SH-SY5Y (cell line): ENCODE results near the gene GSTK1.

Source experiments
- GATA2 ChIP-seq: IDR thresholded peaks from 2 replicates; pipeline ENCODE4 v1.6.1; 2011; ENCODE audit warnings: mild to moderate bottlenecking, low read depth, low read length
- GATA3 ChIP-seq: IDR thresholded peaks from 2 replicates; pipeline ENCODE4 v1.6.1; 2011; ENCODE audit warnings: low read depth, mild to moderate bottlenecking, low read length, moderate library complexity

GSTK1 gene

DNA sequence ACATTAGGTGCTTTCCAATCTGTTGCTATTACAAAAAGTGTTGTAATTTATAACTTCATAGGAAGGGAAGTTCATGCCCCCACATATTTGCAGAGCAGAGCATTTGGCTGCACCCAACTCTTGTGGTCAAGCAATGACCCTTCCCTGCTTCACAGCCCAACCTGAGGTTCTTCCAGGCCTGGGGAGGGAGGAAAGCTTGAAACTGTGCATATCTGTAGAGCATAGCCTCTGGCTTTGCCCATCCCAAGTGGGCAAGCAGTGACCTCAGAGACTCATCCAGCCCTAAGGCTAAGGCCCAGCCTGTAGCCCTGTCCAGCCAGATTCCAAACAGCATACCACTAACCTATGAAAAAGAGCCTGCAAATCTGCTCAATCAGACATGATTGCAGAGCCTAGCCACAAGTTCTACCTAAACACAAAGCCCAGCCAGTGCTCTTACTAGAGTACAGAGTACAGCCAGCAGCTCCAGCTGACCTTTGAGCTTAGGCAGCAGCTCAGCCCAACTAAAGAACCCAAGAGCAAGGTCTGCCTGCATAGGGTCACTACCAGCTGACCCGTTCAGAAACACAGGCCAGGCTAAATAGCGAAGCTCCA is 14.4 kb upstream of the GSTK1 start:
- TF ChIP-seq GATA2 (no peak), GATA3 (no peak)

- TF ChIP-seq GATA3 (no peak), GATA2 (no peak)
Observed at GRCh38 chr7:143250199-143250598, 13.0 kb upstream of the GSTK1 start.

GRCh38 chr7:143250822-143251221 is 12.4 kb upstream of the GSTK1 start:
- TF ChIP-seq GATA3: no peak
- TF ChIP-seq GATA2: no peak

GRCh38 chr7:143252006-143252405 is 11.2 kb upstream of the GSTK1 start:
- TF ChIP-seq GATA2: no peak
- TF ChIP-seq GATA3: no peak

DNA sequence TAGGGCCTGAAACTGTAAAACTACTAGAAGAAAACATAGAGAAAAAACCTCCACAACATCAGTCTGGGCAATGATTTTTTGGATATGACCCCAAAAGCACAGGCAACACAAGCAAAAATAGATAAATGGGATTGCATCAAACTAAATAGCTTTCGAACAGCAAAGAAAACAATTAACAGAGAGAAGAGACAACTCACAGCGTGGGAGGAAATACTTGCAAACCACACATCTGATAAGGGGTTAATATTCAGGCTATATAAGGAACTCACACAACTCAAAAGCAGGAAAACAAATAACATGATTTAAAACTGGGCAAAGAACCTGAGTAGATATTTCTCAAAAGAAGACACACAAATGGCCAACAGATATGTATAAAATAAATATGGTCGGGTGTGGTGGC is 7.7 kb upstream of the GSTK1 start:
- no peak for TF ChIP-seq GATA3

GRCh38 chr7:143256325-143256724 is 6.9 kb upstream of the GSTK1 start:
- no peak for TF ChIP-seq GATA3
- no peak for TF ChIP-seq GATA2

DNA sequence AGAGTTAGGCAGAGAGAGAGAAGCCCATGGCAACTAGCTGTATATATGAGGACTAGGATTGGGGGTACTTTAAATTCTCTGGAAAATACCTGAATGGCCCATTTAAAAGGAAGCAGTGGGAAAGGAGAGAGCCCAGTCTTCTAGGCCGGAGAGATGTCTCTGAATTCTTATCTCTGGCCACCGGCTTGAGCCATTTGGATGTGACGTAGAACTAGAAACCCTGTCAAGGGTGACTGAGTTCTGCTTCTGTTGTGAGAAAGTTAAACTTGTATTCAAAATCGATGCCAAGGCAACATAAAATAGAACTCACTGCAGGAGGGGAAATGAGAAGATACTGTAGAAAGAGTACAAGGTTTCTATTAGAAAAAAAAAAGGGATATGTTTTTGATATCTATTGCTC is 6.3 kb upstream of the GSTK1 start:
- no peak for TF ChIP-seq GATA3
- TF ChIP-seq GATA2: no peak

- TF ChIP-seq GATA3 (no peak), GATA2 (no peak)
Observed at GRCh38 chr7:143257501-143257900, 5.7 kb upstream of the GSTK1 start.

- TF ChIP-seq GATA3 (no peak), GATA2 (no peak)
Observed at GRCh38 chr7:143258831-143259230, 4.4 kb upstream of the GSTK1 start.

DNA sequence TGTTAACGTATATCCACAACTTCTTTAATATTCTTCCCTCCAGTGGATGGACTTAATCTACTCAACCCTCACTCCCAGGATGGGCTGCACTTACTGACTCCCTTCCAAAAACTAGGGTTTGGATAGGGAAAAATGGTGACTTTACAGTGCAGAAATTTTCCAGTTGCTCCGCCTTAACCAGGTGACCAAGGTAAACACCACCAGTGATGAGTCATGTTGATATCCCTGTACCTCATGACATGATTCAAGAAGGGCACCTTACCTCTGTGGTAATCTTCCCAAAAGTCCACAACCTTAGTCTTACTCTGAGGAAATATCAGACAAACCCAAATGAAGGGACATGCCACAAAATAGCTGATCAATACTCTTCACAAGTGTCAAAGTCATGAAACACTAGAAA is 3.5 kb upstream of the GSTK1 start:
- no peak for TF ChIP-seq GATA2
- TF ChIP-seq GATA3: no peak

- TF ChIP-seq GATA2 (no peak), GATA3 (no peak)
Observed at GRCh38 chr7:143261901-143262300, 1.3 kb upstream of the GSTK1 start.

GRCh38 chr7:143265017-143265693 is 1.9 kb downstream of the GSTK1 start:
- TF ChIP-seq GATA3 (no peak), GATA2 (no peak)

- TF ChIP-seq GATA3: no peak
- TF ChIP-seq GATA2: no peak
Observed at GRCh38 chr7:143269251-143269650, 6.0 kb downstream of the GSTK1 start.

DNA sequence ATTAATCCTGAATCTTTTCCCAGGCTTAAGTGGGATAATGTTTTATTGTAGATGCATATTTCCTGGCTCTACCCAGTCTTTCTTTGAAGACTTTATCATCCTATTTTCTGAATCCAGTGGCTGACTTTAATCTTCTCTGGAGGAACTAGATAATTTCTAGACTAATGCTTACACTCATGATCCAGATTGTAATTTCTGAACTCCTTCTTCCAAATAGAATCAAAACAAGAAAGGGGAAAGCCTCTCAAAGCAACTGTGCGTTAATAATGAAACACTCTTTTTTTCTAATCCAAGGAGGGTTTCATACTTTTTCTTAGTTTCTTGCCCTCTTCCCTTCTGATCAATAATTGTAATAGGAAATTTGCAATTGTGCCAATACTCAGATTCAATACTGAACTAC is 8.0 kb downstream of the GSTK1 start:
- TF ChIP-seq GATA3 (no peak), GATA2 (no peak)

DNA sequence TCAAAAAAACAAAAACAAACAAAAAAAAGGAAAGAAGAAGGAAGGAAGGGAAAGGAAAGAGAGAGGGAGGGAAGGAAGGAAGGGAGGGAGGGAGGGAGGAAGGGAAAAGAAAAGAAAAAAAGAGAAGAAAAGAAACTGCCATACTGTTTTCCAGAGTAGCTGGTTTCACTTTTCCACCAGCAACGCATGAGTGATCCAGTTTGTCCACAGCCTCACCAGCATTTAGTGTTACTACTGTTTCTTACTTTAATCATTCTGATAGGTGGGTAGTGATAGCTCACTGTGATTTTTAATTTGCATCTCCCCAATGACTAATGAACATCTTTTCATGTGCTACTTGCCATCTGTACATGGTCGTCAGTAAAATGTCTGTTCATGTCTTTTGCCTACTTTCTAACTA is 9.6 kb downstream of the GSTK1 start:
- TF ChIP-seq GATA3: no peak

GRCh38 chr7:143279186-143280098 is 16.2 kb downstream of the GSTK1 start:
- TF ChIP-seq GATA3: no peak
- no peak for TF ChIP-seq GATA2
